ENCODE results near the gene FAM107B.

FAM107B gene

DNA sequence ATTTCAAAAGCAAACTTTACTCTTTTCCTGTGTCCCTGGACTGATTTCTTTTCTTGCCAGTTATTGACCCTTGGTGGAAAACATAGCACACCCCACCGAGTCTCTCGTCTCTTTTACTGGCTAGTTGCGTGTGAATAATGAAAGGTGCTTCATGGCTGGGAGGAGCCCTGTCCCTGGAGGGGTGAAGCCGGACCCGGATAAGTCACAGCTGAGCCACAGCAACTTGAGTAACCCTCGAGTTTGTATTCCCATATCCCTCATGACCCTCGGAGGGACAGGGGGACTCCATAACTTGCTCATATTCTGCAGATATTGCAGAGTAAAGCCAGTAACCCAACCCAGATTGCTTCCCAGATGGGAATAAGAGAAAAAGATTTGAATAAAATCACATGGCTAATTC lies 296.5 kb downstream of the FAM107B start:
- no peak for DNase-seq

DNA sequence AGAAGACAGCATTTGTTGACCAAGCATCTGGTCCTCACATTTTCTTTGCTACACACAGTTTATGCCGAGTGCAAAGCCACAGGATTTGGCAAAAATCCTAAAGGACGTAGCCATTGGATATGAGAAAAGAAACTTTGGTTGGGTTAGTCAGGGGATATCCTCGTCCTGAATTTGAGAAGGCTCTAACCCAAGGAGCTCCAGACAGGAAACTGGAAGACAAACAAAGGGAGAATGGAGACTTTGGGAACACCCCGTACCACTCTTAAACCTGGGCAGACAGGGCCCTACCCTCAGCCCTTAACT lies 297.3 kb downstream of the FAM107B start:
- DNase-seq = no peak

DNA sequence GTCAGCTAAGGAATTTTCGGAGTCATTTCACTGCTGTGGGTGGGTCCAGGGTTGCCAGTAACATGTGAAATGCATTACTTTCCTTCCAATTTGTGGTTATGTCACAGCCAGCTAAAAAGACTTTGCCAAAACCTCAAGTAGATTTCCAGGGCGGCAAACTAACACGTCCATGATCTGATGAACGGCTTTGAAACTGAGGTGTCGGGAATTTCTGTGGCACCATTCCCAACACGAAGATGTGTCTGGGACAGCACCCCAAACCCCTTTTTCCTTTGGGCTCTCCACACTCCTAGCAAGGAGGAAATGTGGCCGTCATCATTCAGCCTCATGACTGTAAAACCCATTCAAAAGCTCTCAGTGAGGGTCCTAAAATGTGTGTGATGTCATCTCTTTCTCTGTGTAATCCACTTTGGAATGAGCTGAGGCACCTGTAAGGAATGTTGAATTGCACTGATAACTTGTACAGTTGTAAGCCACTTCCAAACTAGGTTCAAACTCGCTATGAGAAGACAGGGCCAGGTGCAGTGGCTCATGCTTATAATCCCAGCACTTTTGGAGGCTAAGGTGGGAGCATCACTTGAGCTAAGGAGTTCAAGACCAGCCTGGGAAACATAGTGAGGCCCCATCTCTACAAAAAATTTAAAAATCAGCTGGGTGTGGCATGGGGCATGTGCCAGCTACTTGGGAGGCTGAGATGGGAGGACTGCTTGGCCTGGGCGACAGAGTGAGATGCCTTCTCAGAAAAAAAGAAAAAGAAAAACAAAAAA lies 297.9 kb downstream of the FAM107B start:
- no peak for DNase-seq

DNA sequence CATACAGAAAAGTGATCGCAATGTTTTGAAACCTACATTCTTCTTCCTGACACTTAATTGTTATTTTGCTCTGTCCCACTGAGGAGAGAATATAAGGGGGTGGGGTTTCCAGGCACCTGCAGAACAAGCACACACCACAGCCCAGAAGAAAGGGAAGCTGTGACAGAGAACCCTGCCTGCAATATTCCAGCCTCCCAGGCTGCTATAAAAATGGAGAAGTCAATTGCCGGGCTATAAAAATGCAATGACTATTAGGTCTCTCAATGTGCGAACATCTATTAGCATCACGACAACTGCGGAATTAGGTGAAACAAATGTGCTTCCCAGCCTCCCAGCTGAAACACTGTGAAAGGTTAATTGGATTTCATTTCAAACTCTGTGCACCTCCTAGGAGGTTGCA lies 298.7 kb downstream of the FAM107B start:
- no peak for DNase-seq

DNA sequence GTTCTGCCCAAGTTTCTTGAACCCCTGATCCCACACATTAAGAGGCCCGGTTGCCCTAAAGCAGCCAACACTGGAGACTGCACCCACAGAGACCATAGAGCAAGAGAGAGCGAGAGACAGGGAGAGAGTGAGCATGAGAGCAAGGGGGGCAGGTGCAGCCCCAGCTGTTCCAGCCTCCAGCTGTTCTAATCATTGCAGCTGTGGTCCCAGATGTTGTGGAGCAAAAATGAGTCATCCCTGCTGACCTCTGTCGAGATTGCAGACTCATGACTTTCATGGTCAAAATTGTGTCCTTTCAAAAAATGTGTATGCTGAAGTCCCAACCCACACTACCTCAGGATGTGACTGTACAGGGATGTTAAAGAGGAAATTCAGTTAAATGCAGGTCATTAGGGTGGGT lies 300.0 kb downstream of the FAM107B start:
- DNase-seq = no peak

DNA sequence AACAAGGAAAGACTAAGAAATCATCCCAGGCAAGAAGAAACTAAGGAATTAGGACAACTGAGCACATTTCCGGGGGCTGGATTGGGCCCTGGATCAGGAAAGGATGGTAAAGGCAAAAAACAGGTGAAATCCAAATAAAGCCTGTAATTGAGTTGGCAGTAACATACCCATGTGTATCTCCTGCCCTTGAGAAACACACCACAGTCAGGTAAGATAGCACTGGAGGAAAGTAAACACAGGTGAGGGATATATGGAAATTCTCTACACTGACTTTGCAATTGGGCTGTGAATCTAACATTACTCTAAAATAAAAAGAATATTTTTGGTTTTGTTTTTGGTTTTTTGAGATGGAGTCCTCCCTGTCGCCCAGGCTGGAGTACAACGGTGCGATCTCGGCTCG lies 303.8 kb downstream of the FAM107B start:
- DNase-seq = no peak

DNA sequence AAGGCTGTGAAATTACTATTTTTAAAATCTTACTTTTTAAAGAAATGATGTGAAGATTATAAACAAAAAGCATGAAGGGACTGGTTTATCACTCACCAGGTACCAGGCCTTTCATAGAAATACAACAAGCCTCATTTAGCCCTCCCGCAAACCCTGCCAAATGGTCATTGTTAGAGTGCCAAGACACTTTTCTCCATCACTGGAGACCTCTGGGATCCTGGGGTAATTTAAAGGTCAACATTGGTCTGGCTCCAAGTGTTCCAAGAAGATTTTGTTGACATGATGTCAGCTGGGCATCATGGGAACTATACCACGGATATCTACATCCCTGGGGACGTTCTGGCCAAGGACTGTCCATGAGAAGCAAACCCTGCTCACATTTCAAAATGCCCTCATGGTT lies 306.0 kb downstream of the FAM107B start:
- no peak for DNase-seq

All from effector CD8-positive, alpha-beta T cell (primary cell).